ENCODE data around the gene CTDSPL. TPM values are rescaled to one million over a fixed set of nuclear protein-coding genes. Genes with fewer than 3 reads are reported as not detected.

Gene CTDSPL
- total RNA-seq, 4 donors from 2014 or later, result 39.8 to 105 (median 56.2) TPM

DNA sequence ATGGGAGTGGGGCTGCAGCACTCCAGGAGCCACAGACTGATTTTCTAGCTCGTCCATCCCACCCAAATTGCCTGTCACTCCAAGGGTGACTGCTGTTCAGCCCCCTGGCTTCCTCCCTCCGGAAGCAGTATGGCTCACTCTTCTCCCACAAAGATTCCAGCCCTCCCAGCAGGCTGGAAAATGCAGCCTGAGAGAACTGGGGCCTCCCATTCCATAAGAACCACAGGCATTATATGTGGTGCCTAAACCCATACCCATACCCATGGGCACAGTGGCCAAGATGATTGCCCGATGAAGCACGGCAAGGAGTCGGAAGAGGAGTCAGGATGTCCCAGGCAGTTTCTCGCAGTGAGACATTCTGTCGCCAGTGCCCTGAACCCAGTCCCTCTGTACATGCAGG, 122.9 kb downstream of the CTDSPL start:
- DNase-seq, result no peak
- TF ChIP-seq POLR2A (IDR thresholded peaks at IDR 0.05), result no peak
- TF ChIP-seq EP300 (IDR thresholded peaks at IDR 0.05; ENCODE audit: low read depth), result no peak
- TF ChIP-seq, protein P1, sequence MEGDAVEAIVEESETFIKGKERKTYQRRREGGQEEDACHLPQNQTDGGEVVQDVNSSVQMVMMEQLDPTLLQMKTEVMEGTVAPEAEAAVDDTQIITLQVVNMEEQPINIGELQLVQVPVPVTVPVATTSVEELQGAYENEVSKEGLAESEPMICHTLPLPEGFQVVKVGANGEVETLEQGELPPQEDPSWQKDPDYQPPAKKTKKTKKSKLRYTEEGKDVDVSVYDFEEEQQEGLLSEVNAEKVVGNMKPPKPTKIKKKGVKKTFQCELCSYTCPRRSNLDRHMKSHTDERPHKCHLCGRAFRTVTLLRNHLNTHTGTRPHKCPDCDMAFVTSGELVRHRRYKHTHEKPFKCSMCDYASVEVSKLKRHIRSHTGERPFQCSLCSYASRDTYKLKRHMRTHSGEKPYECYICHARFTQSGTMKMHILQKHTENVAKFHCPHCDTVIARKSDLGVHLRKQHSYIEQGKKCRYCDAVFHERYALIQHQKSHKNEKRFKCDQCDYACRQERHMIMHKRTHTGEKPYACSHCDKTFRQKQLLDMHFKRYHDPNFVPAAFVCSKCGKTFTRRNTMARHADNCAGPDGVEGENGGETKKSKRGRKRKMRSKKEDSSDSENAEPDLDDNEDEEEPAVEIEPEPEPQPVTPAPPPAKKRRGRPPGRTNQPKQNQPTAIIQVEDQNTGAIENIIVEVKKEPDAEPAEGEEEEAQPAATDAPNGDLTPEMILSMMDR (IDR thresholded peaks at IDR 0.05), result no peak
- TF ChIP-seq POLR2AphosphoS5 (IDR thresholded peaks at IDR 0.05), result no peak
- 70 to 82% methylated on average over 2 to 7 of the region's 7 CpGs for WGBS, 2 donors (ENCODE audit: low coverage in 1 of 2)
- Histone ChIP-seq H3K4me3 (no peak overlapping the region), H3K4me1 (peaks cover 11 to 42% (median 34%) of the 10 kb centered on the region in 4 donors), H3K27me3 (no peaks in the 10 kb centered on the region), H3K36me3 (no peaks in the 10 kb centered on the region), H3K27ac (peak overlapping the region in 3 of 4 donors; percentile 85 to 92 (median 91)), H3K9me3 (no peaks in the 10 kb centered on the region)
- intact Hi-C loops (cut with DNase I; ENCODE audit: low total_unique reads) (no loop called here), in situ Hi-C loops (cut with MboI; ENCODE audit: low pct_ligation_motif_present in 1 of 4, low pct_unique_long_range_greater_than_20kb in 1 of 4, low sequenced_read_pairs in 3 of 4) (no loop called here)

DNA sequence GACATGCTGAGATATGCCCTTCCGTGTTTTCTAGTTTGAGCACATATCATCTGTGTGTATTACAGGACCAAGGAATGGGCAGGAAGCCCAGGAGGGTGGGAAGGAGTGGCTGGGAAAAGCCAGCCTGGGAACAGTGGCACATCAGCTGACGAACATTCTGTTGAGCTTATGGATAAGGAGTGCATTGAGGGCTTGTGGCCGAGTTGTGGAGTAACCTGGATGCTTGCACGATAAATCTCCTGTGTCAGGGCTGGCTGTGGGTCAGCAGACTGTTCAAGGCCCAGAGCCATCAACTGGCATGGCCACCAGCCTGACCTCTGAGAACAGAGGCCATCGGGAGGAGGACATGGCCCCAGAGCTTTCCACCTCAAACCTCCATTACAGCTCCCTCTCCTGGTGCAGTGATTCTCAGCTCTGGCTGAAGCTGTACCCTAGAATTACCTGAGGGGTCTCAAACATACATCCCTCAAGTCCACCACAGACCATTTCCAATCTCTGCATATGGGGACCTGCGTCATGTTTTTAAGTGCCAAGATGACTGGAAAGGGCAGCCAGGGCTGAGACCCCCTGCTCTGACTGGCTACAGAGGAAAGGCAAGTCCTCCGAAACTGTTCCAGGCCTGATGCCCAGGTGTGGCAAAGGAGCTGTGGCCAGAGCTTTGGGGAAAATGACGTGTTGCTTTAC, 124.1 kb downstream of the CTDSPL start:
- peak; percentile 50 to 80 (median 55) for TF ChIP-seq POLR2AphosphoS5 (IDR thresholded peaks at IDR 0.05)
- no peak for TF ChIP-seq EP300 (IDR thresholded peaks at IDR 0.05; ENCODE audit: low read depth)
- peak; percentile 57 for TF ChIP-seq POLR2A (IDR thresholded peaks at IDR 0.05)
- TF ChIP-seq, protein P1 (IDR thresholded peaks at IDR 0.05), result no peak
- Histone ChIP-seq H3K4me3 (no peak overlapping the region), H3K27me3 (no peaks in the 10 kb centered on the region), H3K27ac (peak overlapping the region; percentile 84 to 92 (median 88)), H3K4me1 (peaks cover 11 to 50% (median 42%) of the 10 kb centered on the region in 4 donors), H3K36me3 (no peaks in the 10 kb centered on the region), H3K9me3 (no peaks in the 10 kb centered on the region)
- WGBS, 2 donors (ENCODE audit: low coverage in 1 of 2), result 33 to 57% methylated on average over 3 to 8 of the region's 8 CpGs
- in situ Hi-C loops (cut with MboI; ENCODE audit: low pct_ligation_motif_present in 1 of 4, low pct_unique_long_range_greater_than_20kb in 1 of 4, low sequenced_read_pairs in 3 of 4), result no loop called here
- intact Hi-C loops (cut with DNase I; ENCODE audit: low total_unique reads), result no loop called here
- peak; percentile 83 for DNase-seq

DNA sequence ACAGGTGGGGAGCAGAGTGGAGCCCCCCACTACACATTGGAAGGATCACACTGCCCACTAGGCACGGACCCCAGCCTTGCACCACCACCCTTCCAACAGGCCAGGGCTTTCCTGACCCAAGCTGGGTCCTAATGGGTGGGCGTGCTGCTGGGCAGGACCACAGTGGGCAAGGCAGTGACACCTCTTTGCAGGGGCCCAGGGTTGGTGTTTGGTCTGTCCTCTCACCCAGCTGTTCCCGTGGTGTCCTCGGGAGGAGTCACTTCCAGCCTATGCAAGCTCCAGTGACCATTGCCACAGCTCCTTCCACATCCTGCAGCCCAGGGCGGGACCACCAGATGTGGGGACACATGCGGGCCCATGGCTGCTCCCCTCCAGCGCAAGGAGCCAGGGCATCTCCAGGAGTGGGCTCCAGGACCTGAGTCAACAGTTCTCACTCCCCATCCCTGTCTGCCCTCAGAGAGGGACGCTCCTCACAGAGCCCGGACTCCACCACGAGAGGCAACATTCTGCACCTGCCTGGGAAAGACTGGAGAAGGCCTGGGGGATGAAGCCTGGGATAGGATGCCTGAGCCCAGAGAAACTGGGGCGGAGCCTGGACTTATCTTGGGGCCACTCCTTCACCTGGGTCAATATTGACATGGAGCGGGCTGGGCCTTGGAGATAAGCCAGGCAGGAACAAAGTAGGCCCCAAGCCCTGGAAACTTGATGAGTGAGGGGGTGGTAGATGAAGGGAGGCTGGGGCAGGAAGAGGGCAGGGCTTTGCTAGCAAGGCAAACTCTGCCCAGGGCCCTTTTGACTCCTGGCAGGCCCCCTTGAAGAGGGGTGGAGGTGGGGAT, 125.0 kb downstream of the CTDSPL start:
- Histone ChIP-seq H3K27ac (peak overlapping the region; percentile 84 to 92 (median 88)), H3K9me3 (no peaks in the 10 kb centered on the region), H3K4me1 (peaks cover 11 to 50% (median 42%) of the 10 kb centered on the region in 4 donors), H3K27me3 (no peaks in the 10 kb centered on the region), H3K4me3 (no peak overlapping the region), H3K36me3 (no peaks in the 10 kb centered on the region)
- in situ Hi-C loops (cut with MboI; ENCODE audit: low pct_ligation_motif_present in 1 of 4, low pct_unique_long_range_greater_than_20kb in 1 of 4, low sequenced_read_pairs in 3 of 4) (no loop called here), intact Hi-C loops (cut with DNase I; ENCODE audit: low total_unique reads) (no loop called here)
- 57% methylated on average over 12 of the region's 12 CpGs; no CpG with 5 or more reads in 1 of the 2 donors for WGBS, 2 donors (ENCODE audit: low coverage in 1 of 2)
- DNase-seq, result peak; percentile 93
- TF ChIP-seq EP300 (IDR thresholded peaks at IDR 0.05; ENCODE audit: low read depth), result peak; percentile 58
- TF ChIP-seq, protein P1 (IDR thresholded peaks at IDR 0.05), result no peak
- TF ChIP-seq POLR2AphosphoS5 (IDR thresholded peaks at IDR 0.05), result peak; percentile 80 to 90 (median 88)
- TF ChIP-seq POLR2A (IDR thresholded peaks at IDR 0.05), result peak; percentile 90

DNA sequence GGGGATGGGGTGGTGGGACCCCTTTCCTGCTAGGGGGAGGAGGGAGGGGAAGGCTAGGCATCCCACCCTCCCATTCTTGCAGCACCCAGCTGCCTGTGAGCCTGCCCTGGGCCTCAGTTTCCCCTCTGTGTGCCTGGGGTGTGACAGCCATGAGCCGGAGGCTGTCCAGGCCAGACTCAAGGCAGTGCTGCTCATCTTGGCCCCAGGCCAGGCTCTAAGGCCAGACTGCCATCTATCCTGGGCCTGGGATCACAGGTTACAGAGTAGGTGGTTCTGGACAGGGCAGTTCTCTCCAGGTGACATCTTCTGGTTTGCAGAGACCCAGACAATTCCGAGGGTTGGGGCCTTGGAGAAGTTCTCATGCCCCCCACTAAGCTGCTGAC, 125.6 kb downstream of the CTDSPL start:
- DNase-seq, result no peak
- peak overlapping the region; percentile 84 to 92 (median 88) for H3K27ac ChIP-seq
- H3K36me3 ChIP-seq, result no peaks in the 10 kb centered on the region
- H3K4me1 ChIP-seq, result peaks cover 11 to 53% (median 47%) of the 10 kb centered on the region in 4 donors
- 62% methylated on average over 2 of the region's 2 CpGs; no CpG with 5 or more reads in 1 of the 2 donors for WGBS, 2 donors (ENCODE audit: low coverage in 1 of 2)
- in situ Hi-C loops (cut with MboI; ENCODE audit: low pct_ligation_motif_present in 1 of 4, low pct_unique_long_range_greater_than_20kb in 1 of 4, low sequenced_read_pairs in 3 of 4), result no loop called here
- TF ChIP-seq EP300 (IDR thresholded peaks at IDR 0.05; ENCODE audit: low read depth) (no peak), POLR2A (IDR thresholded peaks at IDR 0.05) (no peak), POLR2AphosphoS5 (IDR thresholded peaks at IDR 0.05) (no peak)
- TF ChIP-seq, protein P1 (IDR thresholded peaks at IDR 0.05), result no peak
- H3K4me3 ChIP-seq, result no peak overlapping the region
- intact Hi-C loops (cut with DNase I; ENCODE audit: low total_unique reads), result no loop called here
- no peaks in the 10 kb centered on the region for H3K27me3 ChIP-seq
- H3K9me3 ChIP-seq, result no peaks in the 10 kb centered on the region
